NCI-H2227 (cell line): ENCODE measurements around the gene CLSTN1.
A peak's percentile ranks its signal among the peaks of the same experiment; 100 is the strongest.

Source experiments
- DNase-seq: peaks from one replicate; lab custom pipeline; 2025; ENCODE audit not compliant: unreplicated experiment; lab: John Stamatoyannopoulos, UW

CLSTN1 gene

DNA sequence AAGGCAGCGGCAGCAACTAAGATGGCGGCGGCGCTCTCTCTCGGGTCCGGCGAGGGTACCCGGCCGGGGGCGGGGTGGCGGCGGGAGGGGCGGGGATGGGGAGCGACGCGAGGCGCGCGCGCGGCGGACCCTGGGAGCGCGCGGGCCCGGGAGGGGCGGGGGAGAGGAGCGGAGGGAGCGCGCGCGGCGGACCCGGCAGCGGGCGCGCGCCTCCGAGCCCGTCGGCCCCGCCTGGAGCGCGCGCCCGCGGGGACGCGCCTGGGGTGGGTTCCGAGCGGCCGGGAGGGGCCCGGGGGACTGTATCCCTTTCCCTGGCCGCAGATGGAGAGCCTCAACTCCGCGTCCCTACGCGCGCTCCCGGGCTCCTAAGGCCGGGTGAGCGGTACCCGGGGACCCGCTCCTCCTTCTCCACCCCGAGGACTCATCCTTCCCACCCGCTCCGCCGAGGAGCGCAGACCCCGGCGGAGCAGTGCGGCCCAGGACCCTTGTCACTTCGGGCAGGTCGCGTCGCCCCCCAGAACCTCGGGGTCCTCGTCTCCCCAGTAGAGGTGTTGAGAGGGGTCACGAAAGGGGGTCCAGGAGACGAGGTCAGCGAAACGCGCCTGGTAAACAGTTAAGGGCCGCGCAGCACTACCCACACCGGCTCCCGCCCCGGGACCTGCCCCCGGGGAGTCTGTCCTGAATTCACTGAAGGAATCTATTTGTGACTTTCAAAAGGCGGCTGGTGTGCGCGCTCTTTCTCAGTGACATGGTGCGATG is at the start of gene CLSTN1:
CLSTN1 (minus strand) TSS at position 23 of the 759 bp plus-strand sequence. CDS start 232 bp downstream, outside the sequence.
- DNase-seq, result peak; percentile 96

DNA sequence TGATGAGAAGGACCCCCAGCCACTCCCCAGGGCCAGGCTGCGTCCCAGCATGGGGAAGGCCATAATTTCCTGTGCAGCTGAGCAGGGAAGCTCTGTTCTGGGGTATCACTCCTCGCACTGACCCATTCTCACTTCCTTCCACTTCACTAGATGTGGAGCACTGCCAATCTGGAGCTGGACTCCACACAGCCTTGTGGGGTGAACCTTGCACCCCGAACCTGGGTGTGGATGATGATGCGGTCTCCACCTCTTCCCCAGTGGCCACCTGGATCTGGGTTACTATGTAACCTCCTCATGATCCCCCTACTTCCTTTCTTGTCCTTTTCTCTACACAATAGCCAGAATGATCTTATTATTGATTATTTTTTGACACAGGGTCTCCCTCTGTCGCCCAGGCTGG is 49.6 kb upstream of the CLSTN1 start:
- DNase-seq, result no peak

DNA sequence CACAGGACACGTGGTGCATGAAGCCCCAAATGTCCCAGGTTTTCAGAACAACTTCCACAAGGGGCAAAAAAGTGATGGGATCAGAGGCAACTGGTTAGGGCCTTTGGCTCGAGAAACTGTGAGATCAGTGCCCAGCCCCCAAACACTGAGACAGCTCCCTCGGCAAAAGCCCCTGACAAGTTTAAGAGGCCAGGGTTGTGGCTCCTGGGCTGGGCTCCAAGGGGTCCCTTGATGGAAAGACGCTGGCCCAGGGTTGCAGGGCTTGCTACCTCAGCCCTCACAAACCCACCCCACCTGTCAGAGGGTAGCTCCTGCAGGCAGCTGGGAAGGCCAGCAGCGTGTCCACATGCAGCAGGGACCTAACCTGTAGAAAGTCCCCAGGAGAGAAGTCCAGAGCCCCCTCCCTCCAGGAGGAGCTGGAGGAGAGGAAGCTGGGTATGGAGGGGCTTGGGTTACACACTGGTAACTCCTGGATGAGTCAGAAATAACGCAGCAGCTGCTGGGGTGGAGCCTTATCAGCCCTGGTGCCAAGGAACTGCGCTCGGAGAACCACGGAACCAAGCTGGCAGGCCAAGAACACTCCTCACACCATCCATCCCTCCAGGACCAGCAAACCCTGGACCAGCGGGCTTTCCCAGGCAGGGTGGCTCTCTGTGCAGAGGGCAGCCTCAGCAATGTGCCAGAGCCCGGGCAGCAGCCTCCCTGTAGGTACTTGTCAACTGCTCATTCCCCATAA is 48.8 kb upstream of the CLSTN1 start:
- peak; percentile 16 for DNase-seq

DNA sequence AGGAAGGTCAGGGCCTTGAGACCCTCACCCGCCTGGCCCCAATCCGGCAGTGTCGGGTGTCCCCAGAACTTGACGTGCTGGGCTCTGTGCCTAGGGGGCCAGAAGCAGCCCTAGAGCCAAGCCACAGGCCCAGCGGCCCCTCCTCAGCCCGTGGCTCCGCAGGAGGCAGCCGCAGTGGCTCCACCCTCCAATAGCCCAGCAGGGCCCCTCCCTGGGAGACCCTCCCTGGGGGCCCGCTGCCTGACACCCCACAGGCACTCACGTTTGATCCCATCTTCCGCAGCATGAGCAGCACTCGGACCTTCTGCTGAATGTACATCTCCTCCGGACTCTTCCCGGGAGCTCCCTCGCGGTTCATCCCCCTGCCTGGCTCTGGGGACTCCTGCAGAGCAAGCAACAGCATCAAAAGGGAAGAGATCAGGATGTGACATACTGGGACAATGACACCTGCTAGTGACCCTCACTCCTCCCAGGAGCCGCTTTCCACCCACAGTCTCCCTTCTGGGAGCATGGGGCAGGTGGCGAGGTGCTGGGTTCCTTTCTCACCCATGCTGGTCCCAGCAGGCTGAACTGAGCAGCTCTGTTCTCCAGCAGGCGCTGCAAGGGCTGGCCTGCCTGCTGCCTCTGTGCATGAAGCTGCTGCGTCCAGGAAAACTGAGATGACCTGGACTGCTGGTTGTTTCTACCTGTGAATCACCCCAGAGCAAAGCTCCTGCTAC is 48.1 kb upstream of the CLSTN1 start:
- DNase-seq, result no peak

DNA sequence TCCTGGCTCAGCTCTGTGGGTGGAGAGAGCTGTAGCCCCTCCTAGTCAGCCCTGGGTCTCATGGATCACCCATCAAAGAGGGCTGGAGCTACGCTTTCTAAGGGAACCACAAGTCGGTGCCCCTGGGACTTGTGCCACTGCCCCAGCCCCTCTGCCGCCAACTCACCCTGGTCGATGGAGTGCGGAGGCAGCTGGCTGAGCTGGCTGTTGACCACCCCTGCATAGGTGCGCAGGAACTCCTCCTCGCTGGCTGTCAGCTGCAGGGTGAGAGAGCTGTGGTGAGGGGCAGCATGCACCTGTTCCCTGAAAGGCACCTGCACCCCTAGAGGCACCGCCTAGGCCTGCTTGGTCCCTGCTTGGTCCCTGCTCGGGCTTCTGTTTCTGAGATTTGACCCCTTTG is 47.3 kb upstream of the CLSTN1 start:
- no peak for DNase-seq

DNA sequence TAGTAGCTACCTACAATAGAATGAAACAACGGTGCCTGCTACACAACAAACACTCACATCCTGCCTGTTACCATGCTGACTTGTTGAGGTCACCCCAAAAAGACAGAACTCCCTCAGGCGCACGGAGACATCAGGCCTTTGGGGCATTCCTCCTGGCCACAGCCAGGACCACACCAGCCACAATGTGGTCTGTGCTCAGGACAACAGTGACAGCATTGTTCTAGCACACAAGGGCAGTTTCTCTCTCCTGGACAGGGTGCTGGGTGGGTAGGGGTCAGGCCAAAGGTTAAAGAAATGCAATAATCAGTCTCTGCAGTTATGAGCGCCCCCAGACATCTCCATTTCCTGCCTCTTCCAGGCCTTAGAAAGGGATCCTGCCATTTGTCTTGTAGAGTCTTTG is 46.8 kb upstream of the CLSTN1 start:
- no peak for DNase-seq

DNA sequence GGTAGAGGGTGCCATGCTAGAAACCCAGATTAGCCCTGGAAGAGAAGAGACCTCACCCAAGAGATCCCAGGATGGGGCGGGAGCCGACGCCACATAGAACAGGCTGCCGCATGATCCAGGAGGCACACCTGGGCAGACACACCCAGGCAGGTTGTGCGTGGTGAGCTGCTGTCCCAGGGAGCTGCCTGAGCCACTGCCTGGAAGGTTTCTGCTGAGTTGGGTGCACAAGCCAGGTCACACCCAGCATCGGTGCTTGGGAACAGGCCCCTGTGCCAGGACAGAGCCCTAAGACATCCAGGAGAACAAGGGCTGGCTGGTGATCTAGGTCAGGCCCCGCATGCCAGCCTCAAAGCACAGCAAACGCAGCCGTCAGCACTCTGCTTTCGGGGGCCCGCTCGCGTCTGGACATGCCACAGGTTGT is 46.1 kb upstream of the CLSTN1 start:
- DNase-seq, result no peak

DNA sequence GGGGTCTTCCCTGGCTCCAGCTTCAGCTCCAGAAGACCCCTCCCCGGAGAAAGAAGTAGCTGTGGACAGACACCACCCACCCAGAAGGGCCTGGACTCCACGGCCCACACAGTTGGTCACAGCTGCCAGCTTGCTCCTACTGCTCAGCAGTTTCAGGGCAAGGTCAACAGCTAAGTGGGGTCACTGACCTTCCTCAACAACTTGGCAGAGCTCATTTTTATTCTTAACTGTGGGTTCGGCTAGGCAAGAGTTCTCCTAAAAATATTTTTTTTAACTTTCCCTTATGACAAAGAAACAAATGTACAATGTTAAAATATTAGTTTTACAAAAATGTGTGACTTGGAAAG is 44.5 kb upstream of the CLSTN1 start:
- DNase-seq, result no peak

DNA sequence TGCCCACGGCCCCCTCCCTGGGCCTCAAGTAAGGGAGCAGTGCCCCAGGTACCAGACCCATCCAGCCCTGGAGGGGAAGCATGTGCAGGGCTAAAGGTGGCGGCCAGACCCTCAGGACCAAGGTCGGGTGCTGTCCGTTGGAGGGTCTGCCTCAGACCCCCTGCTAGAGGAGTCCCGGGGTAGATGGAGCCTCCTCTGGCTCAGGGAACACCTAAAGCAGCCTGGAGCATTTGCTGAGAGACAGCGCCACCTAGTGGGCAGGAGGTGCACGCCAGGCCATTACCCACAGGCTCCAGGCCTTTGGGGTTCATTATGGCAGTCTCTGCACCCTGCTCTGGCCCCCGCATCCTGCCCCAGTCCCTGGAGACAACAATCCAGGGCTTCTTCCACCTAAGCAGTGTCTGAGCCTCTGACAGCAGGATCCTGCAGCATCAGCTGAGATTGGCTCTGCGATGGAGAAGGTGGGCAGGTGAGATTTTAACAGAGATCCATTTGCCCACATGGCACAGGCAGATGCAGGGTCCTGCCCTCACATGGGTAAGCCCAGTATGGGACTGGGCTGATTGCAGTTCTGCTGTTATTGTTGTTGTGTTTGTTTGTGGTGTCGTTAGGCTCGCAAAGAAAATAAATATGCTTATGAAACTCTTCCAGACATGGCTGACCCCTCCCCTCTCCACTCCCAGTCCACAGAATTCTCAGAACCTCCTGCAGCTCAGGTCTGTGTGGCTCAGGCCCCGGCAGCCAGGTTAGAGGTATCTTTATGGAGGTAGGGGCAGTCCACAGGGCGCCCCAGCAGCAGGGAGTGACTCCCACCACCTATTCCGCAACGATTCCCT is 43.9 kb upstream of the CLSTN1 start:
- DNase-seq, result peak; percentile 82

DNA sequence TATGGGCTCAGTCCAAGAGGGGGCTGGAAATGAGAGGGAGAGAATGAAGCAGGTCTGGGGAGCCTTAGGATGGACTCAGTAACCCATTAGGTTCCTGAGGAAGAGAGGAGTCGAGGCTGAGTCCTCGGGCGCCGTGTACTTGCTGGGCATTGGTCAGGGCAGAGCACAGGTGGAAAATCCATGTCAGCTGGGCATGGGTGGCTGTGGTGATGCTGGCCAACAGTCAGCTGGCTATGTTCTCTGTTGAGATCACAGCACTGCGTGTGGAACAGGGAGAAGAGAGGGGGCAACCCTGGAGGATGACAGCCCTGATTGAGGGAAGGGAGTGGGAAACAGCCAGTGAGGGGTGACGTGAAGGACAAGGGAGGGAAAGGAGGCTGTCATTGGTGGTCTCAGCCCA is 43.1 kb upstream of the CLSTN1 start:
- DNase-seq, result no peak

DNA sequence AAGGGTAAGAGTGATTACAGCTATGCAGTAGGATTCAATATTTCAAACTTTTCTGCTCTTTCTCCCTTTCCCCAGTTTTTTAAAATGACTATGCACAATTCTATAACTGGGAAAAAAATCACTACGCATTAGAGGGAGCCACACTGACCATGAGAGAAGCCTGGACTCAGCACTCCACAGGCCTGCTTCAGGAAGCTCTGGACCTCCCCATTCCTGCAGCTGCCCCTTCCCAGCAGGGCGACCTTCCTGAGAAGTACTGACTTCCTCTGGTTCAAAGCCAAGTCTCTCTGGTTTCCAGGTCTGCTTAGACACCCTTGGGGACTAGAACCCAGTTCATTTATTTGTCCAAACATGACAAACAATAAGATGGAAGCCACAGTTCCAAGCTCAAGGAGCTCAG is 42.0 kb upstream of the CLSTN1 start:
- no peak for DNase-seq

DNA sequence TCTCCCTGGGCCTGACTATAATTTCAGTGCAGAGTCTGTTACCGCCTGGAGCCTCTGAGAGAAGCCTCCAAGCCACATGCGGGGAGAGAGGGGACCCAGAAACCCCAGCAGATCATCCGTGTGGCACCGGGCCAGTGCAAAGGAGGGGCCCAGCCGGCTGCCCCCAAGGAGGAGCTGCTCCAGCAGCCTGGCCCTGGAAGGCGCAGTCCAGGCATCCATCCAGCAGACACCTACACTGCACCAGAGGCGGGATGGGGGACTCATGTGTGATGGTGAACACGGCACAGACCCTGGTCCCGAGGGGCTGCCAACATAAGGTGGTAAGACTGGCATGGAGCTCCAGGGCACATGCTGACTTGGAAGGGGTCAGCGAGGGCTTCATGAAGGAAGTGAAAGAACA is 39.6 kb upstream of the CLSTN1 start:
- no peak for DNase-seq

DNA sequence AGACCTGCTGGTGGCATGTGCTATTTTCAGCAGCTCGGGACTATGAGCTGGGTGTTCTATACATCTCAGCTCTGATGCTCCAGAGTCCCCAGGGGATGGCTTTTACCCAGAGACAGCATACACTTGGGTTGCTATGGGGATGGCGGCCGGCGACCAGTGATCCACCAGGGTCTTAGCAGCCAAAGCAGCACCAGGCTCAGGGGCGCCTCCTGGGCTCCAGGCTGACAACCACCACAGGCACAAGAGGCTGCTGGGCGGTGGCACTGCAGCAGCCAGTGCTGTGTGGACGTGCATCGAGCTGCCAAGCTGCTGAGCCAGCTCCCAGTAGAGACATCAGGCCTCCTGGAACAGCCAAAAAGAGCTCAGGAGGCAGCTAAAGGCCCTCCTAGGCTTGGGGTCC is 37.6 kb upstream of the CLSTN1 start:
- no peak for DNase-seq

DNA sequence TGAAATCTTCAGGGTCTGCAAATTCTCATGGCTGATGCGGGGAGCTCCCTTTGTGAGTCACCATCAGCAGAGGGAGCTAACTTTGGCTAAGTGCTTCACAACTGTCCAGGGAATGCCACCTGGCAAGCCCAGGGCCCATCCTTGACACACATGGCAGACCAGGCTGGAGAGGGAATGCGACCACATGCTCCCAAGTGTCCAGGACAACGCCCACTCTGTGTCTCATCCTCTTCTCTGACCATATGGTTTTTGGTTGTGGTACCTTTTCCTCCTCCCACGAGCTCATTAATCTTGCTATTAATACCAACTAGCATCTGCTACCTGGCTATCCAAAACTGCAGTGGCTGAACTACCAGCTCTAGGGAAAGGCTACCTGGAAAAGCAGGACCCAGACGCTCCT is 37.1 kb upstream of the CLSTN1 start:
- DNase-seq, result no peak

DNA sequence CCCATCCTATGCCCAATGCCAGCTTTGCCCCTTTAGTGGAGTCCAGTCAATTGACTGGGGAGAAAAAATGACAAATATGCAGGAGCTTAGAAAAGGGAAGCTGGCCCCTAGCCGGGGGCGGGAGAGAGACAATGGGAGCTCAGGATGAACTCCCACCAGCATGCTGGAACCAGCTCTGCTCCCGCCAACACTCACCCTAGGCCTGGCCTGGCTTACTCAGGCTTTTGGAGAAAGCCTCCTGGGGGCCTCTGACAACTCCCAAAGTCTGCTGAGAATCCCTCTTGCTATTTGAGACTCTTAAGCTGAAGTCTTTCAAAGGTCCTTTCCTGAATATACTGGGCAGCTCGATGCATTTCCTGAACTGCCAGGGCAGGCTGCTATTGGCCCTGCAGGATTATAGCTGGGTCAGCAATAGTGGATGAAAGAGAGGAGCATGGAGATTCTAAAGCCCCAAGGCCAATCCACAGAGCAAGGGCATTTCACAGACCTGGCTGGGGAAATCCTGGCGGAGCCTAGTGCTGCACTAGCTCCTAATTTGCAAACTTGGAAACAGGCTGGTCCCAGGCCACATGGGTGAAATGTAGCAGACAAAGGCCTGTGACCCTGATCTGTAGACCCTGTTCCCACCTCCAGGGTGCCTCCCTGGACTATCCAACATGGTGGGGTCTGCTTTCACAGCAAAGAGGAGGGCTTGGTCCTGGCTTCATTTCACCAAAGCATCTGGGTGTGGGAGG is 35.7 kb upstream of the CLSTN1 start:
- DNase-seq, result no peak

DNA sequence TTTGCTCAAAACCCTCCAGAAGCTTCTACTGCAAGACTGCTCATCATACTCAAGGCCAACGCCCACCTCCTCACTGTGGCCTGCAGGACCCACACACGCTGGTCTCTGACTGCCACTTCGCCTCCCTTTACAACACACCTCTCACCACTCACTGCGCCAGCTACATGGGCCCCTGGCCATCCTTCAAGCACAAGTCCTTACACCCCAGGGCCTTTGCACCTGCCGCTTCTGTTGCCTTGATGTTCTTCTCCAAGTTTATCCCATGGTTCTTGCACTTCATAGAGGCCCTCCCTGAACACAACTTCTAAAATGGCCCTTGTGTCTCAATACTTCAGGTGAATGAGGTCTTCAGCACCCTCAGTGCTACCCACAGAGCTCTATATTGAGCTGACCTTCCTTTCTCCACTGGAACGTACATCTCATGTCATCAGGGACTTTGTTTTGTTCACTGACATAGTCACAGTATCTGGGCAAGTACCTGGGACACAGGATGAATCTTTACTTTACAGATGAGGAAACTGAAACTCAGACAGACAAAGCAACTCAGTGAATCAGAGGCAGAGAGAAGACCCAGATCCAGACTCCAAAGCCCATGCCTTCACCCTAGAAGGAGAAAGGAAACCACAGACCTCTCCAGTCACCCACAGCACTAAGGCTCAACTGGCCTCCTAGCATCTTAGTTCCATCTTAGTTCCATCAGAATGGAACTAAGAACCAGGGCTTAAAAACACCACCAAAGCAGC is 34.7 kb upstream of the CLSTN1 start:
- no peak for DNase-seq

DNA sequence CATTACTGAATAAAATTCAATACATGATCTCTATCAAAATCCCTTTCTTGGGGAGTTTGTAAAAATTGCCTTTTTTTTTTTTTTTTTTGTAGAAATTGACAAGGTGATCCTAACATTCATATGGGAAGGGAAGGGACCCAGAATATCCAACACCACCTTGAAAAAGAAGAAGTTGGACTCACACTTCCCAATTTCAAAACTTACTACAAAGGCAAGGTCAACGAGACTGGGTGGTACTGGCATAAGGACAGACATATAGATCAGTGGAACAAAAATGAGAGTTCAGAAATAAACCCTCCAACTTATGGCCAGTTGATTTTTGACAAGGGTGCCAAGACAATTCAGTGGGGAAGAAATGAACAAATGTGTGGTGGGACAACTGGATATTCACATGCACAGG is 31.4 kb upstream of the CLSTN1 start:
- no peak for DNase-seq

DNA sequence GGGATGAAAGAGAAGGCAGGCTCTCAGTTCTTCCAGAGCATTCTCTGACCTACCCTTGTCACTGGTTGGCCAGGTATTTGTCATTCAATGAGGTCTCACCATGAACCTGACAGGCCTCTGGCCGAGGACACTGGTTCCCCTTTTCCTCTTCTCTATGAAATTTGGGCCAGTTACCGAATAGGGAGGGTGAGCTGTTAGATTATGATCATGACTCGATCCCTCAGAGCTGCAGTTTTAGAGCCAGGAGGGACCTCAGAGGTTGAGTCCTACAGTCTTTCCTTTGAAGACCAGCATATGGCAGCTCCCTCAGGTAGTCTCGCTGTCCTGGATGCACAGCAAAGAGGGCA is 29.5 kb upstream of the CLSTN1 start:
- DNase-seq, result no peak

DNA sequence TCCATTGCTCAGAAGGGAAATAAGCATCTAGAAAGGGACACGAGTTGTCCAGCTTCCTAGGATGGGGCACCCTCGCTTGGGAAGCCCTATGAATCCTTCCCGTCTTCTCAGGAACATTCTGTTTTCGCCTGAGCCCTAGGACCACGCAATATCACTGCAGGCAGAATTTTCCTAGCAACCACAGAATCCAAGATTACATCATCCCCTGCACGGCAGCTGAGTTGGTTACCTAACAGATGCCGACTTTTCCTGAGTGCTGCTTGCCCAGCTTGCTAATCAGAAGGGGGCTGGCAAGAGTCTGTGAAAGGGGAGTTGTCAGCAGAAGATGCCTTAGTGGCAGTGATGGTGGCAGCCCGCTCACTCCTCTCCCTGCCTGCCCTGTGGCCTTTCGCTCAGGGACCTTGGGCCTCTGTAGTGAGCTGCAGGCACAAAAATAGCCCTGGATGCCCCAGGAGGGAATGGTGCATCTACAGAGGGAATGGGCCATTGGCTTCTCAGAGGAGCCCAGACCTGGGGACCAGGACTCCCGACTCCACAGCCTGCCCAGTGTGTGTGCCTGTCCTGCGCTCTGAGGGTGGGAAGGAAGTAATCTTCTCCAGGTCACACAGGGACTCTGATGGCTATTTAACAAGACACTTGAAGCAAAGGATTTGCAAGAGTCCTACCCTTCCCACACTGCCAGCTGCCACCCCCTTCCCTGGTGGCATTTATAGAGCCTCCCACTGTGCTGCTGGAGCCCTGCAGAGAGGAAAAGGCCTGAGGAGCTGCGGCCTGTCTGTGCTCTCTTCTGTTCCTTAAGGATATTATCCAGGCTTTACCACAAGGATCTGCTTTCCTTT is 28.9 kb upstream of the CLSTN1 start:
- DNase-seq, result peak; percentile 44
